Measurements from ENCODE around the gene KCNK3. TPM values are rescaled to one million over a fixed set of nuclear protein-coding genes. Genes with fewer than 3 reads are reported as not detected.

Gene KCNK3
- total RNA-seq, 2 donors from 2014 or later, result 11.1 to 14.5 TPM

- intact Hi-C loops (cut with DNase I), result no loop called here
- Histone ChIP-seq H3K27me3 (replicated peaks; ENCODE audit: insufficient read depth) (no peaks in the 10 kb centered on the region), H3K9me3 (no peaks in the 10 kb centered on the region), H3K36me3 (no peaks in the 10 kb centered on the region), H3K27ac (no peak overlapping the region), H3K4me3 (no peak overlapping the region), H3K4me1 (replicated peaks) (peaks cover 13% of the 10 kb centered on the region)
- DNase-seq (ENCODE audit: low spot score), result no peak
- TF ChIP-seq POLR2A (IDR thresholded peaks at IDR 0.05) (no peak), POLR2AphosphoS5 (IDR thresholded peaks at IDR 0.05) (no peak), CTCF (IDR thresholded peaks at IDR 0.05) (no peak)
- 63% methylated on average over 7 of the region's 7 CpGs for WGBS
Measured at GRCh38 chr2:26725521-26725820, 32.9 kb downstream of the KCNK3 start.

- intact Hi-C loops (cut with DNase I), result no loop called here
- 95% methylated on average over 1 of the region's 1 CpG for WGBS
Measured at GRCh38 chr2:26726228-26726627, 33.7 kb downstream of the KCNK3 start.

GRCh38 chr2:26727641-26728561 is 35.4 kb downstream of the KCNK3 start:
- no peak for DNase-seq (ENCODE audit: low spot score)
- no peaks in the 10 kb centered on the region for H3K36me3 ChIP-seq
- no peaks in the 10 kb centered on the region for H3K9me3 ChIP-seq
- no peaks in the 10 kb centered on the region for H3K4me1 ChIP-seq (replicated peaks)
- H3K4me3 ChIP-seq, result no peak overlapping the region
- no peak overlapping the region for H3K27ac ChIP-seq
- intact Hi-C loops (cut with DNase I), result no loop called here
- WGBS, result 80% methylated on average over 101 of the region's 101 CpGs
- no peaks in the 10 kb centered on the region for H3K27me3 ChIP-seq (replicated peaks; ENCODE audit: insufficient read depth)
- no peak for TF ChIP-seq POLR2AphosphoS5 (IDR thresholded peaks at IDR 0.05)
- peak in 2 of 4 experiments; percentile 22 to 30 for TF ChIP-seq CTCF (IDR thresholded peaks at IDR 0.05)
- TF ChIP-seq POLR2A (IDR thresholded peaks at IDR 0.05), result no peak

More at GRCh38 chr2:26726228-26726627, 33.7 kb downstream of the KCNK3 start:
- no peak overlapping the region for H3K4me3 ChIP-seq
- peaks cover 6% of the 10 kb centered on the region for H3K4me1 ChIP-seq (replicated peaks)
- H3K27me3 ChIP-seq (replicated peaks; ENCODE audit: insufficient read depth), result no peaks in the 10 kb centered on the region
- no peak for TF ChIP-seq POLR2A (IDR thresholded peaks at IDR 0.05)
- H3K9me3 ChIP-seq, result no peaks in the 10 kb centered on the region
- no peaks in the 10 kb centered on the region for H3K36me3 ChIP-seq
- no peak overlapping the region for H3K27ac ChIP-seq
- DNase-seq (ENCODE audit: low spot score), result no peak

GRCh38 chr2:26729311-26729710 is 36.8 kb downstream of the KCNK3 start:
- Histone ChIP-seq H3K27me3 (replicated peaks; ENCODE audit: insufficient read depth) (no peaks in the 10 kb centered on the region), H3K4me3 (no peak overlapping the region), H3K27ac (no peak overlapping the region), H3K4me1 (replicated peaks) (no peaks in the 10 kb centered on the region), H3K36me3 (no peaks in the 10 kb centered on the region), H3K9me3 (no peaks in the 10 kb centered on the region)
- intact Hi-C loops (cut with DNase I), result no loop called here
- TF ChIP-seq CTCF (IDR thresholded peaks at IDR 0.05), result no peak
- no peak for TF ChIP-seq POLR2AphosphoS5 (IDR thresholded peaks at IDR 0.05)
- TF ChIP-seq POLR2A (IDR thresholded peaks at IDR 0.05), result no peak
- no peak for DNase-seq (ENCODE audit: low spot score)
- WGBS, result 100% methylated on average over 2 of the region's 2 CpGs

GRCh38 chr2:26730549-26731344 is 38.2 kb downstream of the KCNK3 start:
- TF ChIP-seq CTCF (IDR thresholded peaks at IDR 0.05), result no peak
- TF ChIP-seq POLR2A (IDR thresholded peaks at IDR 0.05), result no peak
- no peak for TF ChIP-seq POLR2AphosphoS5 (IDR thresholded peaks at IDR 0.05)
- intact Hi-C loops (cut with DNase I), result no loop called here
- Histone ChIP-seq H3K27me3 (replicated peaks; ENCODE audit: insufficient read depth) (no peaks in the 10 kb centered on the region), H3K9me3 (no peaks in the 10 kb centered on the region), H3K4me1 (replicated peaks) (no peaks in the 10 kb centered on the region), H3K36me3 (no peaks in the 10 kb centered on the region), H3K27ac (no peak overlapping the region), H3K4me3 (no peak overlapping the region)
- 71% methylated on average over 19 of the region's 19 CpGs for WGBS
- no peak for DNase-seq (ENCODE audit: low spot score)
